Muscle layer of colon (tissue), 2 donors: ENCODE data around the gene ZBTB7A.

Experiments
- H3K27ac ChIP-seq: one replicate; pipeline ENCODE4 v1.7.0; 2013; ENCODE audit warnings: low read depth, mild to moderate bottlenecking, low read length, moderate library complexity
- H3K27me3 ChIP-seq, 2 donors: one replicate each; pipeline ENCODE4 v1.7.0; 2013; ENCODE audit warnings: low read length in 2 of 2, mild to moderate bottlenecking in 2 of 2; ENCODE audit not compliant: insufficient read depth in 2 of 2, control insufficient read depth in 1 of 2
- H3K36me3 ChIP-seq: one replicate; pipeline ENCODE4 v1.7.0; 2013; ENCODE audit warnings: mild to moderate bottlenecking, low read length; ENCODE audit not compliant: insufficient read depth
- H3K4me1 ChIP-seq: one replicate; pipeline ENCODE4 v1.7.0; 2013; ENCODE audit warnings: mild to moderate bottlenecking, low read length; ENCODE audit not compliant: insufficient read depth
- H3K4me3 ChIP-seq, 2 donors: one replicate each; pipeline ENCODE4 v1.7.0; 2013; ENCODE audit warnings: low read length in 2 of 2, low read depth in 1 of 2, mild to moderate bottlenecking in 1 of 2, moderate library complexity in 1 of 2
- H3K9ac ChIP-seq: one replicate; pipeline ENCODE4 v1.7.0; 2013; ENCODE audit warnings: low read length
- H3K9me3 ChIP-seq: one replicate; pipeline ENCODE4 v1.7.0; 2013; ENCODE audit warnings: mild to moderate bottlenecking, low read length
- donor health status: abdominal sarcoma.
- donor health status: Adenocarcinoma of cecum.

ZBTB7A gene

DNA sequence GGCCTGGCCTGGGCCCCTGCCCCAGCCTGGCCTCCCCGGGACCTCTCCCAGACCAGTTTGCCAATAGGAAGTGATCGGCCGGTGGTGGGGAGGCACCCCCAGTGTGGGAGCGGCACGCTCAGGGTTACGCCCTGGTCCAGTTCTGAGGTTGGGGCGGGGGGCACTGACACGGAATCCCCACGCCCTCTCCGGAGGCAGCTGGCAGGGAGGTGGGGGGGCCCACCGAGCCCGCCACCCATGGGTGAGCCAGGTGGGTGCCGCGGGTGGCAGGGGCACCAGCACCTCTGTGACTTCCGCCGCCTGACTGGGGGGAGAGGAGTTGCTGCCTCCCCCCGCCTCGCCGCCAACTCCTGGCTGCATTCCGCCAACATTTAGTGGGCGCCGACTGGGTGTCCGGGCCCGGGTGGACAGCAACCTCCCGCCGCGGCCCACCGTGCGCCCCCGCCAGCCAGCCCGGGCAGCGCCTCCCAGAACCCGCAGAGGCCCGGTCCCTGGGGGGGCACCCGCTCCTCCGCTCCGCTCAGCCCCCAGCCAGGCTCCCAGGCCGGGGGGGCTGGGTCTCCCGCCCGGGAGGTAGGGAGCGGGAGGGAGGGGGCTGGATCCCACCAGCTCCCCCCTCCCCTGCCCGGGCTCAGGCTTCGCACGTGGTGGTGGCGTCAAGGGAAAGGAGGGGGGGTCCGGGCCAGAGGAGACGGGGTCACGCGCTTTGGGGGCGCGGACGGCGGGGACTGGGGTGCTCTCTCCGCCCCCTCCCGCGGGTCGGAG is 2.0 kb downstream of the ZBTB7A start:
- H3K36me3 ChIP-seq, result no peaks in the 10 kb centered on the region
- H3K9ac ChIP-seq, result peak overlapping the region; percentile 76
- H3K4me1 ChIP-seq, result peaks cover 48% of the 10 kb centered on the region
- no peaks in the 10 kb centered on the region for H3K27me3 ChIP-seq
- no peaks in the 10 kb centered on the region for H3K9me3 ChIP-seq
- H3K4me3 ChIP-seq, result peak overlapping the region; percentile 51 to 64
- peak overlapping the region; percentile 99 for H3K27ac ChIP-seq

- no peaks in the 10 kb centered on the region for H3K36me3 ChIP-seq
Measured at GRCh38 chr19:4064149-4064495, 2.6 kb downstream of the ZBTB7A start.

GRCh38 chr19:4063369-4064148 is 3.1 kb downstream of the ZBTB7A start:
- H3K36me3 ChIP-seq, result no peaks in the 10 kb centered on the region
- peak overlapping the region; percentile 76 for H3K9ac ChIP-seq
- H3K27ac ChIP-seq, result peak overlapping the region; percentile 99
- no peaks in the 10 kb centered on the region for H3K9me3 ChIP-seq
- peaks cover 57% of the 10 kb centered on the region for H3K4me1 ChIP-seq
- peak overlapping the region; percentile 51 to 64 for H3K4me3 ChIP-seq
- no peaks in the 10 kb centered on the region for H3K27me3 ChIP-seq

More at GRCh38 chr19:4064149-4064495, 2.6 kb downstream of the ZBTB7A start:
- H3K4me1 ChIP-seq, result peaks cover 54% of the 10 kb centered on the region
- peak overlapping the region; percentile 51 to 64 for H3K4me3 ChIP-seq
- H3K9ac ChIP-seq, result peak overlapping the region; percentile 76
- H3K9me3 ChIP-seq, result no peaks in the 10 kb centered on the region
- H3K27ac ChIP-seq, result peak overlapping the region; percentile 99
- no peaks in the 10 kb centered on the region for H3K27me3 ChIP-seq

- no peaks in the 10 kb centered on the region for H3K9me3 ChIP-seq
- peak overlapping the region; percentile 76 for H3K9ac ChIP-seq
- peak overlapping the region in 1 of 2 donors; percentile 64 for H3K4me3 ChIP-seq
- H3K4me1 ChIP-seq, result peaks cover 57% of the 10 kb centered on the region
- H3K27me3 ChIP-seq, result no peaks in the 10 kb centered on the region
- H3K36me3 ChIP-seq, result no peaks in the 10 kb centered on the region
- H3K27ac ChIP-seq, result peak overlapping the region; percentile 99
Measured at GRCh38 chr19:4062419-4063368, 4.0 kb downstream of the ZBTB7A start.

DNA sequence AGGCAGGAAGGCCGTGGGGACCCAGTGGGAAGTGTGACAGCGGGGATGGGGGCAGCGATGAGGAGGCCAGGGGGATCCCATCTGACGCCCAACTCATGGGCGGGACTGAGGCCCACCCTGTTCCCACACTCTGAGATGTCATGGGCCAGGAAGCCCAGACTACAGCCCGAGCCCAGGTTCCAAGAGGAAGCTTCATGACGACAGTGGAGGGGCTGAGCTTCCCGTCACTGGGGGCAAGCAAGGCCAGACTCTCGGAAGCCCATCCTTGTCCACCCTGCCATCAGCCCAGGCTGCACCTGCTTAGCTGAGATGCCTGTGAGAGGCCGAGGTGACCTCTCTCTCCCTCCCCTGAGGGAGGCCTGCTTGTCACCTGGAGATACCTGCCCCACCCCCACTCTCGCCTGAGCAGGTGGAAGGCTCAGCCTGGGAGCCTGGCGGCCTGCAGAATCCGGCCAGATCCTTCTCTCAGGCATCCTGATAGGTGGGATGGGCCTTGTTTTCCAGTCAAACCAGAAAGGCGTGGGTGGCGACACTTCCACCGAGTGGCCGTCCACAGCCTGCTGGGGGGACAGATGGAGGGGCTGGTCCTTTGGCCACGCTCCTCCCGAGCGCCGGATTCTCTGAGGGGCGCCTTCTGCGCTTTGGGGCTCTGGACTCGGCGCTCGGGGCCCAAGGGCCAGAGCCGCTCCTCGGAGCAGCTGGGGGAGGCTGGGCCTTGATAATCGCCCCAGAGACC is 4.8 kb downstream of the ZBTB7A start:
- Histone ChIP-seq H3K27ac (peak overlapping the region; percentile 99), H3K9me3 (no peaks in the 10 kb centered on the region), H3K4me1 (peaks cover 57% of the 10 kb centered on the region), H3K4me3 (peak overlapping the region; percentile 29 to 49), H3K9ac (peak overlapping the region; percentile 32), H3K27me3 (no peaks in the 10 kb centered on the region), H3K36me3 (no peaks in the 10 kb centered on the region)

DNA sequence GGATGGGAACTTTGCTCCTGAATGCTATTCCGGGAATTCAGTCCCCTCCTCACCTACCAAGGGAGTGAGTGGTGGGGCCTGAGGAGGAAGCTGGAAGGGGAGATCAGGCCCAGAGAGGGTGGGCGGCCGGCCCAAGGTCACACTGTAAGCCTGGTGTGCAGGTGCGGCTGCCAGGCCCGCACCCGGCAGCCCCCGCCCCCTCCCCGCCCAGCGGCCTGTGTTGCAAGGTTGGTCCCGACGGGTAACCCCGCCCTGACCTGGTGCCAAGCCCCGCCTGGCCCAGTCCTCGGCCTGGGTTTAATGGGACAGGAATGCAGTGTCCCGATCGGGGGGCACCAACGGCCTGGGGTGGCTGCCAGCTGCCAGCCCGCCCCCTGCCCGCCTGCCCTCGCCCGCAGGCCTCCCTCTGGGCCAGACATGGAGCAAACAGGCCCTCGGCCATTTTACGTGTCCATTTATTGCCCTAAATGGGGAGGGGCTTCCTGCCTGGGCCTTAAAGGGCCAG is 5.5 kb downstream of the ZBTB7A start:
- Histone ChIP-seq H3K27me3 (no peaks in the 10 kb centered on the region), H3K9ac (peak overlapping the region; percentile 32), H3K27ac (peak overlapping the region; percentile 99), H3K4me3 (peak overlapping the region; percentile 29 to 49), H3K36me3 (no peaks in the 10 kb centered on the region), H3K9me3 (no peaks in the 10 kb centered on the region), H3K4me1 (peaks cover 57% of the 10 kb centered on the region)

DNA sequence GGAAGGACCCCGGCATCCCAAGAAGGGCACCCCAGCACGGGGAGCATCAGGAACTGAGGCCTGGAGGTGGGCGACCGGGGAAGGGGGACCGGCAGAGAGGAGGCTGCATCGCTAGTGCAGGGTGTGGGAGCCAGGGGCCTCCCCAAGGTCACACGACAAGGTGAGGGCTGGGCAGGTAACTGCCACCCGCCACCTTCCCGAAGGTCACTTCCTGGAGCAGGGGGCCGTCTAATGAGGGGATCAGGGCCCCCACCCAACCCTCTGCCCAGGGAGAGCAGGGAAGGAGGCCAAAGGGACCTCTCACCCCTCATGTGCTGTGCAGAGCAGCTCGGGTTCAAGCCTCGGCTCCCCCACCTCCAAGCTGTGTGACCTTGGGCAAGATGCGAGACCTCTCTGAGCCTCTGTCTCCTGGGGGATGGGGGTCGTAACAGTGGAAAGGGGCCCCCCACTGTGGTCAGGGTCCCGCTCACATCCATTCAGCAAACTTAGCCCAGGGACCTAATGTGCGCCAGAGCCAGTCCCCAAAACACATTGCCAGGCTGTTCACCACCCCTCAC is 6.0 kb downstream of the ZBTB7A start:
- Histone ChIP-seq H3K9me3 (no peaks in the 10 kb centered on the region), H3K4me3 (peak overlapping the region in 1 of 2 donors; percentile 49), H3K27ac (peak overlapping the region; percentile 99), H3K36me3 (peaks cover 4% of the 10 kb centered on the region), H3K4me1 (peaks cover 57% of the 10 kb centered on the region), H3K27me3 (no peaks in the 10 kb centered on the region), H3K9ac (no peak overlapping the region)

DNA sequence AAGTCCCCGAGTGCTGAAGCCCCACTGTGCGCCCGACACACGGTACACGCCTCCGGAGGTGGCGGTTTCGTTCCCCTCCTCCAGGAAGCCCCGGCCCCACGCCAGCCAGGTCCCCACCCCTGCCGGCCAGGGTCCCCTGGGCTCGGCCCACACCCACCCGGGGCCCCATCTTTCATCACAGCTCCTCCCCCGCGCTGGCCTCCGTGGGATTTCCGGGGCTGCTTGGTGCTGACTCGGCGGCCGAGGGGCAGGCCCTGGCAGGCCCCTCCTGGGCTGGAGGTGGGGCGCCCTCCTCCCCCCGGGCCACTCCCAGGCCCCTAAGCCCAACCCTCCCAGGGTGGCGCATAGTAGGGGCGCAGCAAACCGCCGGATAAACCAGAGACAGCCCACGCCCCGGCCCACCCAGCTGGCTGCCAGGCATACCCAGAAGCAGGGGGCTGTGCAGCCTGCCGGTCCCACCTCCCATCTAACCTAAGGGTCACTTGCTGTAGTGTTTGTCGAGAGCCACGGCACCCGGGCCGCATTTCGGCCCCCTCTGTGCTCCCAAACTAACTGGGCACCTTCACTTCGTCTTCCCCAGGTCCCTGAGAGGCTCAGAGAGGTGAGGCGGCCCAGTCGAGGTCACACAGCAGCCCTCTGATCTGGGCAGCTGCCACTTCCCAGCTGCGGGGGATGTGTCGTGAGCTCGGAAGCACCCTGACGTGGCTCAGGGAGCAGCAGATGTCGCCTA is 6.6 kb downstream of the ZBTB7A start:
- peaks cover 4% of the 10 kb centered on the region for H3K36me3 ChIP-seq
- peaks cover 57% of the 10 kb centered on the region for H3K4me1 ChIP-seq
- no peaks in the 10 kb centered on the region for H3K27me3 ChIP-seq
- H3K9me3 ChIP-seq, result no peaks in the 10 kb centered on the region
- H3K9ac ChIP-seq, result no peak overlapping the region
- H3K4me3 ChIP-seq, result peak overlapping the region in 1 of 2 donors; percentile 49
- H3K27ac ChIP-seq, result peak overlapping the region; percentile 99

DNA sequence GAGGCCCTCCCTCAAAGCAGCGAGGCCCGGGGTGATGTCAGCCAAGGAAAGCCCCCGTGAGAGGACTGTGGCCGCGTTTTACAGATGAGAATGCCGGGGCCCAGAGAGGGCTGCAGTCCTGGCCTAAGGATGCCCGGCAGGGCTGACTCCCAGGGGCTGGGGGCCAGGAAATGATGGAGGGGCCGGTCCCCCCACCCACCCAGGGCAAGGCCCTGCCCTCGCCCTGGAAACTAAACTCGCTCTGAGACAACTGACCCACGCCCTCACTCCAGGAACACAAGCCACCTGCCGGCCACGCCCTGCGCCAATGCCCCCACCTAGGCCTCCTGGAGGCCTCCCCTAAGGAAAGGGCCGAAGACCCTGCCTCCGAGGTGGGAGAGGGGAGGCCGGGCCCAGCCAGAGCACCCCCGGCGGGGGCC is 7.2 kb downstream of the ZBTB7A start:
- Histone ChIP-seq H3K4me3 (peak overlapping the region in 1 of 2 donors; percentile 27), H3K27me3 (no peaks in the 10 kb centered on the region), H3K36me3 (peaks cover 4% of the 10 kb centered on the region), H3K27ac (peak overlapping the region; percentile 99), H3K9ac (peak overlapping the region; percentile 78), H3K9me3 (no peaks in the 10 kb centered on the region), H3K4me1 (peaks cover 57% of the 10 kb centered on the region)
